Transverse colon (tissue), 4 donors: ENCODE results near the gene ME3. TPM values are rescaled to one million over a fixed set of nuclear protein-coding genes. Genes with fewer than 3 reads are reported as not detected.

Experiments
- DNase-seq: peaks from one replicate; pipeline ENCODE4 v3.0.0-alpha.2; 2019
- H3K27ac ChIP-seq, 4 donors: fragments of 200-600 bp; sonication (generic); 2 replicates each; pipeline ENCODE4 v1.5.1; 2016 to 2018; ENCODE audit warnings: inconsistent platforms in 4 of 4
- H3K27me3 ChIP-seq: fragments of 200-600 bp; sonication (generic); 2 replicates; pipeline ENCODE4 v1.5.1; 2017; ENCODE audit warnings: inconsistent platforms
- H3K36me3 ChIP-seq, 4 donors: fragments of 200-600 bp; sonication (generic); 2 replicates each; pipeline ENCODE4 v1.5.1; 2017 to 2019; ENCODE audit warnings: inconsistent platforms in 4 of 4
- H3K4me1 ChIP-seq, 4 donors: fragments of 200-600 bp; sonication (generic); 2 replicates each; pipeline ENCODE4 v1.5.1; 2017 to 2020; ENCODE audit warnings: inconsistent platforms in 4 of 4
- H3K4me3 ChIP-seq, 4 donors: fragments of 200-600 bp; sonication (generic); 1 replicate in 1 of 4; 2 replicates in 3 of 4; pipeline versions ENCODE4 v1.5.1 to v1.6.1; 2017 to 2019; ENCODE audit warnings: inconsistent platforms in 4 of 4
- H3K9me3 ChIP-seq, 2 donors: fragments of 200-600 bp; sonication (generic); 2 replicates each; pipeline ENCODE4 v1.5.1; 2017 to 2019; ENCODE audit warnings: inconsistent platforms in 2 of 2
- EP300 ChIP-seq: sonication (generic); formaldehyde crosslinking; IDR thresholded peaks from one replicate; pipeline ENCODE4 v1.6.1; 2017; ENCODE audit warnings: antibody characterized with exemption, low read depth
- POLR2A ChIP-seq: fragments of 450-650 bp; IDR thresholded peaks from one replicate; pipeline ENCODE4 v1.6.1; 2016; ENCODE audit warnings: antibody characterized with exemption, mild to moderate bottlenecking, moderate library complexity
- POLR2AphosphoS5 ChIP-seq, 3 donors: sonication (generic); formaldehyde crosslinking; IDR thresholded peaks; one replicate each; pipeline ENCODE4 v1.6.1; 2016; ENCODE audit warnings: antibody characterized with exemption in 3 of 3
- WGBS, 2 donors: methylation state at CpG; one replicate each; pipeline ENCODE4 v1.1.5; 2018; ENCODE audit warnings: low coverage in 1 of 2; 5-methylcytosine and 5-hydroxymethylcytosine counted together
- in situ Hi-C, 4 donors: fragments of 200-750 bp; cut with MboI; loops; one replicate each; pipeline versions ENCODE4 v1.15.0 to v1.15.1; 2017; ENCODE audit warnings: low sequenced_read_pairs in 3 of 4, low pct_ligation_motif_present in 1 of 4, low pct_unique_long_range_greater_than_20kb in 1 of 4
- intact Hi-C: fragments of 100-400 bp; cut with DNase I; formaldehyde crosslinking; loops from one replicate; pipeline ENCODE4 v1.15.1; 2023; ENCODE audit warnings: low total_unique reads
- total RNA-seq, 4 donors: library from RNA; depleted of rRNA; stranded (reverse); fragments of >200 nt; gene quantifications; one replicate each; pipeline ENCODE4 v1.1.0, GENCODE V29; 2016
- TF ChIP-seq, protein P1 (sequence below), 5 experiments: fragments of 200-600 bp in 3 of 5; fragments of 450-650 bp in 2 of 5; sonication (generic) in 3 of 5; IDR thresholded peaks; 1 replicate in 2 of 5; 2 replicates in 3 of 5; pipeline ENCODE4 v1.5.1; 2016 to 2017; ENCODE audit warnings: antibody characterized with exemption in 5 of 5, inconsistent platforms in 3 of 5, mild to moderate bottlenecking in 2 of 5, moderate library complexity in 1 of 5

Gene ME3
- total RNA-seq, 4 donors from 2014 or later: 91.8 to 258 (median 116) TPM

DNA sequence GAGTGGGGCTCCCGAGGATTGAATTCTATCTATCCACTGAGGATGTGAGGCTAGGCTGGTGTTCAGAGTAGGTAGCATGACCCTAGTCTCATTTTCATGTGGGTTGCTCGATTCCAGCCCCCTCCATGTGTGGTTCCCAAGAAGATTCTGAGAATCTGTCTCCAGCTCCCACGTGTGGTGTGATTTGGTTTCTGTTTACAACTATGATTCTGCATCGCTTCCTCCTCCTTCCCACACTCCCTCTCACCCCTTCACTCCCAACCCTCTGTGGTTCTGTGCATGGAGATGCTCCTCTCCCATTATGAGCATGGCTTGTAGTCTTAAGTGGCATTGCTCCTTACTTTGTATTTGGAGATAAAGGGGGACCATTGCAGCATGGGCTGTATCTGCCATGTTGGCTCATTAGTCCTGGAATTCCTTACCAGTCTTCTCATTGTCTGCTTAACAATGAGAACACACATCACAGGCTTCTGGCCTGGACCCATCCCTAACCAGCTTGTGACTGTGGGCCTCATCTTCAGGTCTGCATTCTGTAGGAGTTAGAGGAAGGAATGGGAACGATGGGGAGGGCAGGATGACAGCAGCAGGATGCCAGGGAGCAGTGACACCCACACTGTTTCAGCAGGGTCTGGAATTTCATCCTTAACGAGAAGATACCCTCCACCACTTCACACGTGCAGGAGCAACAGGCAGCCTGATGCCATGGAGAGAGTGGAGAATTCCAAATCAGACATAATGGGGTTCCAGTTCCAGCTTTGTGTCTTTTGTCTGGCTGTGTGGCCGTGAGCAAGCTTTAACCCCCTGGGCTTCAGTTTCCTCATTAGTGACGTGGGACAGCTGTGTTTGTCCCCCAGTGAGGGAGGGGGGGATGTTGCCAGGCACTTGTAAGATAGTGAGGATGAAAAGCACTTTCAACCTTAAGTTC is 211.7 kb downstream of the ME3 start:
- 28 to 67% methylated on average over 3 to 9 of the region's 9 CpGs for WGBS, 2 donors

DNA sequence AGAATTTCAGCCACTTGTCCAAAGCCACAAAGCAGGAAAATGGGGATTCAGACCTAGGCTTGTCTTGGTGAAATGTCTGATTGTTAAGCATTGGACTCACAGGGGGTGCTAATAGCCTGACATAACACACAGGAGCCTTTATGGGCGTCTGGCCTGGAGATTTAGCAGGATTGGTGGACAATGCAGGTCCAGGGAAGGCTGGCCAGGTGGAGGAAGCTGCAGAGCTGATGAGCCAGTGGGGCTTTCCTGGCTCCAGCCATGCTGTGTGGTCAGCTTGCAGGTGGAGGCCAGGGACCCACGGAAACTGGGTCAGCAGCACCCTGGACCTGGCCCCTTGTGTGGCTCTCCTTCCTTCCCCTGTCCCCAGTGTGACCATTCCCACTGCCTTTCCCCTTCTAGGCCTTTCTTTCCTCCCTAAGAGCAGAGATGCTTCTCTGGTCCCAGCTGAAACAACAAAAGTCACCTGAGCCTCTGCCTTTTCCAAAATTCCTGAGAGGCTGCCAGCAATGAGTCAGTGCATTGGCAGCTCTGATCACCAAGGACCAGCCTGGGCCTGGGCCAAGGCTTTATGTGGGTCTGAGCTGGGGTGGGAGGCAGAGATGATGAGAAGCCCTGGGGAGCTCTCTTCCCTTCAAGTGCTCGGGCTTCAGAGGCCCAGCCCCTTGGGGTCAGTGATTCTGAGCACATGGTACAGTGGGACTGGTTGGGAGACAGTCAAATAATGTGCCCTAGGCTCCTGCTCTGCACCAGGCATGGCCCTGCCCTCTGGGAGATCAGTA is 212.5 kb downstream of the ME3 start:
- no peaks in the 10 kb centered on the region for H3K9me3 ChIP-seq
- TF ChIP-seq, protein P1, sequence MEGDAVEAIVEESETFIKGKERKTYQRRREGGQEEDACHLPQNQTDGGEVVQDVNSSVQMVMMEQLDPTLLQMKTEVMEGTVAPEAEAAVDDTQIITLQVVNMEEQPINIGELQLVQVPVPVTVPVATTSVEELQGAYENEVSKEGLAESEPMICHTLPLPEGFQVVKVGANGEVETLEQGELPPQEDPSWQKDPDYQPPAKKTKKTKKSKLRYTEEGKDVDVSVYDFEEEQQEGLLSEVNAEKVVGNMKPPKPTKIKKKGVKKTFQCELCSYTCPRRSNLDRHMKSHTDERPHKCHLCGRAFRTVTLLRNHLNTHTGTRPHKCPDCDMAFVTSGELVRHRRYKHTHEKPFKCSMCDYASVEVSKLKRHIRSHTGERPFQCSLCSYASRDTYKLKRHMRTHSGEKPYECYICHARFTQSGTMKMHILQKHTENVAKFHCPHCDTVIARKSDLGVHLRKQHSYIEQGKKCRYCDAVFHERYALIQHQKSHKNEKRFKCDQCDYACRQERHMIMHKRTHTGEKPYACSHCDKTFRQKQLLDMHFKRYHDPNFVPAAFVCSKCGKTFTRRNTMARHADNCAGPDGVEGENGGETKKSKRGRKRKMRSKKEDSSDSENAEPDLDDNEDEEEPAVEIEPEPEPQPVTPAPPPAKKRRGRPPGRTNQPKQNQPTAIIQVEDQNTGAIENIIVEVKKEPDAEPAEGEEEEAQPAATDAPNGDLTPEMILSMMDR (IDR thresholded peaks at IDR 0.05): no peak
- TF ChIP-seq POLR2A: no peak
- TF ChIP-seq POLR2AphosphoS5 (IDR thresholded peaks at IDR 0.05): no peak
- TF ChIP-seq EP300: no peak
- no peak overlapping the region for H3K27ac ChIP-seq
- intact Hi-C loops (loop anchor here (5.0 kb wide), 1 partner anchor 1922 kb away; no protein-coding TSS in a partner anchor), in situ Hi-C loops (loop anchor here (5.0 to 25.0 kb wide), 4 partner anchors 152 to 357 kb away; no protein-coding TSS in a partner anchor)
- no peaks in the 10 kb centered on the region for H3K27me3 ChIP-seq
- H3K36me3 ChIP-seq: no peaks in the 10 kb centered on the region
- no peak for DNase-seq
- 64% methylated on average over 3 of the region's 3 CpGs; no CpG with 5 or more reads in 1 of the 2 donors for WGBS, 2 donors
- H3K4me3 ChIP-seq: no peak overlapping the region
- peaks cover 0 to 16% (median 5%) of the 10 kb centered on the region in 4 donors for H3K4me1 ChIP-seq

More for the DNA sequence above, 211.7 kb downstream of the ME3 start:
- in situ Hi-C loops: loop anchor here in 1 of 4 donors (25.0 kb wide), 1 partner anchor 152 kb away; no protein-coding TSS in a partner anchor
- no peak overlapping the region for H3K27ac ChIP-seq
- intact Hi-C loops: no loop called here
- peaks cover 0 to 18% (median 5%) of the 10 kb centered on the region in 4 donors for H3K4me1 ChIP-seq
- H3K9me3 ChIP-seq: no peaks in the 10 kb centered on the region
- H3K27me3 ChIP-seq: no peaks in the 10 kb centered on the region
- no peak for TF ChIP-seq POLR2A
- TF ChIP-seq, protein P1 (IDR thresholded peaks at IDR 0.05): no peak
- no peak for TF ChIP-seq POLR2AphosphoS5 (IDR thresholded peaks at IDR 0.05)
- no peak for TF ChIP-seq EP300
- DNase-seq: no peak
- no peaks in the 10 kb centered on the region for H3K36me3 ChIP-seq
- no peak overlapping the region for H3K4me3 ChIP-seq

DNA sequence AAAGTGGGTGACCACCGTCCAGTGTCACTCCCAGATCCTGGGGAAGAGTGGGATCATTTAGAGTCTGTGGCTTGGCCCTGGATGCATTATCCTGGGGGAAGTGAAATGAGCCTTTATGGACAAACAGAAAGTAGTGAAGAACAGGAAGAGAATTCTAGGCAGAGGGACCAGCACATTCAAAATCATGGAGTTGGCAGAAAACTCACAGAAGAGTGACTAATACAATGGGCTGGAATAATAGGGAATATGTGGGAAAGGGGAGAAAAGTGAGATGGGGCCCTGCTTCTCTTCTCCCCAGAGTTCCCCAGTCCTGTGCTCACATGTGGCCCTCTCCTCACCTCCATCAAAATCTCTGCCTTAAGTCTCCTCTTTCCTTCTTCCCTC is 213.4 kb downstream of the ME3 start:
- DNase-seq: no peak
- peaks cover 0 to 10% (median 5%) of the 10 kb centered on the region in 4 donors for H3K4me1 ChIP-seq
- no peak overlapping the region for H3K27ac ChIP-seq
- intact Hi-C loops (loop anchor here (5.0 kb wide), 1 partner anchor 1923 kb away; no protein-coding TSS in a partner anchor), in situ Hi-C loops (loop anchor here (5.0 to 25.0 kb wide), 4 partner anchors 153 to 358 kb away; no protein-coding TSS in a partner anchor)
- TF ChIP-seq POLR2AphosphoS5 (IDR thresholded peaks at IDR 0.05) (no peak), EP300 (no peak), POLR2A (no peak)
- TF ChIP-seq, protein P1 (IDR thresholded peaks at IDR 0.05): no peak
- no peaks in the 10 kb centered on the region for H3K36me3 ChIP-seq
- H3K4me3 ChIP-seq: no peak overlapping the region
- WGBS, 2 donors: 84 to 100% methylated on average over 1 of the region's 1 CpG
- no peaks in the 10 kb centered on the region for H3K27me3 ChIP-seq
- H3K9me3 ChIP-seq: no peaks in the 10 kb centered on the region
